Activated naive CD4-positive, alpha-beta T cell treated with anti-CD3 and anti-CD28 coated beads, Interleukin-2, amount 50 U/mL, for 16 hours (primary cell): ENCODE results near the gene DMBX1.
A peak's percentile ranks its signal among the peaks of the same experiment; 100 is the strongest.

Source experiments
- DNase-seq: peaks from one replicate; pipeline ENCODE4 v3.0.0-alpha.2; 2020

Gene DMBX1

GRCh38 chr1:46489638-46490405, at the start of gene DMBX1:
Gene DMBX1 (plus strand): TSS chr1:46489836. CDS start chr1:46507011, 17,175 bp downstream.
- DNase-seq: peak; percentile 29

GRCh38 chr1:46440478-46440877, 49.2 kb upstream of the DMBX1 start:
- DNase-seq: no peak

- DNase-seq: peak; percentile 66
These were observed 47.1 kb upstream of the DMBX1 start for GRCh38 chr1:46442317-46443161.

- no peak for DNase-seq
These were observed 45.2 kb upstream of the DMBX1 start for GRCh38 chr1:46444466-46444865.

GRCh38 chr1:46445773-46446256, 43.8 kb upstream of the DMBX1 start:
- no peak for DNase-seq

GRCh38 chr1:46446646-46447498, 42.8 kb upstream of the DMBX1 start:
- peak; percentile 82 for DNase-seq

- no peak for DNase-seq
These were observed 42.0 kb upstream of the DMBX1 start for GRCh38 chr1:46447499-46448108.

- DNase-seq: no peak
These were observed 41.3 kb upstream of the DMBX1 start for GRCh38 chr1:46448109-46448911.

GRCh38 chr1:46449223-46450159, 40.1 kb upstream of the DMBX1 start:
- DNase-seq: no peak

- DNase-seq: no peak
These were observed 39.5 kb upstream of the DMBX1 start for GRCh38 chr1:46450160-46450517.

- no peak for DNase-seq
These were observed 37.4 kb upstream of the DMBX1 start for GRCh38 chr1:46451948-46452930.

GRCh38 chr1:46452931-46453325, 36.7 kb upstream of the DMBX1 start:
- DNase-seq: no peak

GRCh38 chr1:46453449-46453848, 36.2 kb upstream of the DMBX1 start:
- DNase-seq: no peak

GRCh38 chr1:46455951-46456350, 33.7 kb upstream of the DMBX1 start:
- DNase-seq: no peak

GRCh38 chr1:46456411-46456963, 33.1 kb upstream of the DMBX1 start:
- no peak for DNase-seq

GRCh38 chr1:46457178-46457577, 32.5 kb upstream of the DMBX1 start:
- DNase-seq: no peak

GRCh38 chr1:46458190-46458589, 31.4 kb upstream of the DMBX1 start:
- DNase-seq: no peak

- DNase-seq: no peak
These were observed 30.8 kb upstream of the DMBX1 start for GRCh38 chr1:46458846-46459245.

GRCh38 chr1:46459315-46459714, 30.3 kb upstream of the DMBX1 start:
- no peak for DNase-seq
